Measurements from ENCODE around the gene PREX1.

DNA sequence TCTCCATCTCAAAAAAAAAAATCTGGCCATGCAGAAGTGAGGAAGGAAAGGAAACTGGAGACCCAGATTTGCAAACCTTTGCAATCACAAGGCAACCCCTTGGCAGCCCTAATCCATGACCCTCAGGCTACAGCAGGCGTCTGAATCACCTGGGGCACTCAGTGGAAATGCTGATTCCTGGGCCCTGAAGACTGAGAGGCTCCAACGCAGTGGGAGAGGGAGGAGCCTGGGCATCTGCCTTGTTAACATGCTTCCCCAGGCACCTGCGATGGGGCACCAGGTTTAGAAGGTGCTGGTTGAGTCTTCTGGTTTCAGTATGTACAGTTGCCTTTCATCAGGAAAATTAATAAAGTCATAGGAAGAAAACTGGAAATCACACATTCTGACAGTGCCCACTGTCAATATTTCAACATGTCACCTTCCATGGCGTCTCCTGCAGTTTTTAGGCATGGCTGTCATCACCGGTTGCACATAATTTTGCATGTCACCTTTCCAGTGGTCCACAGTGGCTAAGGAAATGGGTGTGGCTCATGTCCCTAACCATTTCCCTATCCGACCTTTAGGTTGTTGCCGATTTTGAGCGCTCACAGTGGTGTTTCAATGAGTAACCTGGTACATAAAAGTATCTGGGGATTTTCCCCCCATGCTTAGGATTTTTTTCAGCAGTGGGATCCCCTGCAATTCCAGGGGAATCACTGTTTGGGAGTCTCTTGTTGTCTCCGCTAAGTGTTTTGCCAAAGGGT, 56.9 kb downstream of the PREX1 start:
- TF ChIP-seq, protein P1, sequence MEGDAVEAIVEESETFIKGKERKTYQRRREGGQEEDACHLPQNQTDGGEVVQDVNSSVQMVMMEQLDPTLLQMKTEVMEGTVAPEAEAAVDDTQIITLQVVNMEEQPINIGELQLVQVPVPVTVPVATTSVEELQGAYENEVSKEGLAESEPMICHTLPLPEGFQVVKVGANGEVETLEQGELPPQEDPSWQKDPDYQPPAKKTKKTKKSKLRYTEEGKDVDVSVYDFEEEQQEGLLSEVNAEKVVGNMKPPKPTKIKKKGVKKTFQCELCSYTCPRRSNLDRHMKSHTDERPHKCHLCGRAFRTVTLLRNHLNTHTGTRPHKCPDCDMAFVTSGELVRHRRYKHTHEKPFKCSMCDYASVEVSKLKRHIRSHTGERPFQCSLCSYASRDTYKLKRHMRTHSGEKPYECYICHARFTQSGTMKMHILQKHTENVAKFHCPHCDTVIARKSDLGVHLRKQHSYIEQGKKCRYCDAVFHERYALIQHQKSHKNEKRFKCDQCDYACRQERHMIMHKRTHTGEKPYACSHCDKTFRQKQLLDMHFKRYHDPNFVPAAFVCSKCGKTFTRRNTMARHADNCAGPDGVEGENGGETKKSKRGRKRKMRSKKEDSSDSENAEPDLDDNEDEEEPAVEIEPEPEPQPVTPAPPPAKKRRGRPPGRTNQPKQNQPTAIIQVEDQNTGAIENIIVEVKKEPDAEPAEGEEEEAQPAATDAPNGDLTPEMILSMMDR (IDR thresholded peaks at IDR 0.05 in 8 of 11, conservative IDR thresholded peaks at IDR 0.05 in 3 of 11) = no peak
- peak in 1 of 3 donors; percentile 5 for TF ChIP-seq POLR2AphosphoS5 (IDR thresholded peaks at IDR 0.05)

Data from spleen (tissue), 7 donors.